NB4 (cell line): ENCODE data around the gene MATN1.

Source experiments
- POLR2A ChIP-seq: IDR thresholded peaks from 2 replicates; pipeline ENCODE4 v1.6.1; 2011; ENCODE audit warnings: mild to moderate bottlenecking; ENCODE audit not compliant: insufficient read length; ENCODE audit errors: extremely low read depth
- TF ChIP-seq, protein P1 (sequence below): IDR thresholded peaks from one replicate; pipeline ENCODE4 v1.5.1; 2012; ENCODE audit warnings: low read depth, low read length
- TF ChIP-seq, protein P2 (sequence below): IDR thresholded peaks from 2 replicates; pipeline ENCODE4 v1.6.1; 2011; ENCODE audit warnings: low read depth, low read length

DNA sequence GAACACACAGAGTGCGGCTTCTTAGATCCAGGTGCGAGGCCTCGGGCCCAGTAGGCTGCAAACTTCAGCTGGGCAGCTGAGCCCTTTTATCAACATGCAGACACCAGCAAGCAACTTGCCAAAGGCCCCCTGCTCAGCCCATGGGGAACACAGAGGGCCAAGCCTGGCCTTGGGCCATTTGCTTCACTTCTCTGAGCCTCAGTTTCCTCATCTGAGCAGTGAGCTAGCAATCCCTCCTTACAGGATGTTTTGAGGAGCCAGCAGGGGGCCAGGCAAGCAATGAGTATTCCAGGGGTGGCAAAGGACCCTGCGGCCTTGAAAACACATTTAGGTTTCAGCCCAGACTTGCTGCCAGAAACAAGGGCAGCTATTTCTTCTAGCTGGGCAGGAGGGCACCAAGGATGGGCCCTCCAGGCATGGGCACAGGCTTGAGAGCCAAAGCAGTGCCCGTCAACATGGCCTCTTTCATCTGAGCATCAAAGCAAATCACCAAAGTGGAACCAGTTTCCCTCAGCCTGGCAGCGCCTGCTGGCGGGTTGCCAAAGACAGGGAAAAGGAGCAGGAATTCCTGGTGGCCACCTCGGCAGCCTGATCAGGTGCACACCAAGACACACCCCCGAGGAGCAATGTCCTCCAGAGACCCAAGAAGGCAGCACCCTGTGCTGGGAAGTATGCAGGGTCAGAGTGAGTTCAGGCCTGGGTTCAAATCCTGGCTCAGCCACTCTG, 1.4 kb downstream of the MATN1 start:
- TF ChIP-seq POLR2A = no peak
- TF ChIP-seq, protein P1, sequence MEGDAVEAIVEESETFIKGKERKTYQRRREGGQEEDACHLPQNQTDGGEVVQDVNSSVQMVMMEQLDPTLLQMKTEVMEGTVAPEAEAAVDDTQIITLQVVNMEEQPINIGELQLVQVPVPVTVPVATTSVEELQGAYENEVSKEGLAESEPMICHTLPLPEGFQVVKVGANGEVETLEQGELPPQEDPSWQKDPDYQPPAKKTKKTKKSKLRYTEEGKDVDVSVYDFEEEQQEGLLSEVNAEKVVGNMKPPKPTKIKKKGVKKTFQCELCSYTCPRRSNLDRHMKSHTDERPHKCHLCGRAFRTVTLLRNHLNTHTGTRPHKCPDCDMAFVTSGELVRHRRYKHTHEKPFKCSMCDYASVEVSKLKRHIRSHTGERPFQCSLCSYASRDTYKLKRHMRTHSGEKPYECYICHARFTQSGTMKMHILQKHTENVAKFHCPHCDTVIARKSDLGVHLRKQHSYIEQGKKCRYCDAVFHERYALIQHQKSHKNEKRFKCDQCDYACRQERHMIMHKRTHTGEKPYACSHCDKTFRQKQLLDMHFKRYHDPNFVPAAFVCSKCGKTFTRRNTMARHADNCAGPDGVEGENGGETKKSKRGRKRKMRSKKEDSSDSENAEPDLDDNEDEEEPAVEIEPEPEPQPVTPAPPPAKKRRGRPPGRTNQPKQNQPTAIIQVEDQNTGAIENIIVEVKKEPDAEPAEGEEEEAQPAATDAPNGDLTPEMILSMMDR = no peak
- TF ChIP-seq, protein P2, sequence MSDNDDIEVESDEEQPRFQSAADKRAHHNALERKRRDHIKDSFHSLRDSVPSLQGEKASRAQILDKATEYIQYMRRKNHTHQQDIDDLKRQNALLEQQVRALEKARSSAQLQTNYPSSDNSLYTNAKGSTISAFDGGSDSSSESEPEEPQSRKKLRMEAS = no peak
